ENCODE results near the gene LINC01488.
A peak's percentile ranks its signal among the peaks of the same experiment; 100 is the strongest.

The LINC01488 gene

GRCh38 chr11:69481393-69481844 lies at the start of gene LINC01488:
TSS of gene LINC01488 (plus strand) at chr11:69481663.
- DNase-seq = no peak

GRCh38 chr11:69431893-69432738 lies 49.3 kb upstream of the LINC01488 start:
- no peak for DNase-seq

GRCh38 chr11:69433741-69434140 lies 47.7 kb upstream of the LINC01488 start:
- DNase-seq = no peak

- no peak for DNase-seq
Observed at GRCh38 chr11:69434471-69434931, 47.0 kb upstream of the LINC01488 start.

GRCh38 chr11:69435161-69435986 lies 46.1 kb upstream of the LINC01488 start:
- no peak for DNase-seq

GRCh38 chr11:69436041-69436982 lies 45.2 kb upstream of the LINC01488 start:
- no peak for DNase-seq

- DNase-seq = no peak
Observed at GRCh38 chr11:69437001-69437875, 44.2 kb upstream of the LINC01488 start.

- no peak for DNase-seq
Observed at GRCh38 chr11:69437876-69438205, 43.6 kb upstream of the LINC01488 start.

- DNase-seq = no peak
Observed at GRCh38 chr11:69438286-69438920, 43.1 kb upstream of the LINC01488 start.

GRCh38 chr11:69439127-69439526 lies 42.3 kb upstream of the LINC01488 start:
- no peak for DNase-seq

- DNase-seq = no peak
Observed at GRCh38 chr11:69439651-69440464, 41.6 kb upstream of the LINC01488 start.

GRCh38 chr11:69440876-69441275 lies 40.6 kb upstream of the LINC01488 start:
- no peak for DNase-seq

- DNase-seq = no peak
Observed at GRCh38 chr11:69442012-69442806, 39.3 kb upstream of the LINC01488 start.

GRCh38 chr11:69442807-69443137 lies 38.7 kb upstream of the LINC01488 start:
- DNase-seq = peak; percentile 1

- peak; percentile 76 for DNase-seq
Observed at GRCh38 chr11:69443138-69443967, 38.1 kb upstream of the LINC01488 start.

- DNase-seq = no peak
Observed at GRCh38 chr11:69443968-69444364, 37.5 kb upstream of the LINC01488 start.

- DNase-seq = no peak
Observed at GRCh38 chr11:69444381-69445130, 36.9 kb upstream of the LINC01488 start.

GRCh38 chr11:69445131-69445470 lies 36.4 kb upstream of the LINC01488 start:
- DNase-seq = no peak
